SJSA1 (cell line): Measurements from ENCODE around the gene ROGDI. TPM values are rescaled to one million over a fixed set of nuclear protein-coding genes. Genes with fewer than 3 reads are reported as not detected.
A peak's percentile ranks its signal among the peaks of the same experiment; 100 is the strongest.

Experiments
- DNase-seq, 2 experiments: peaks; one replicate each; pipeline ENCODE4 v3.0.0-alpha.2; 2015 to 2020; ENCODE audit warnings: low spot score in 2 of 2, low read depth in 1 of 2
- H3K27ac ChIP-seq: fragments of 250-450 bp; sonication (Bioruptor Pico); 2 replicates; pipeline ENCODE4 v1.5.1; 2020; ENCODE audit warnings: mild to moderate bottlenecking, moderate library complexity
- H3K27me3 ChIP-seq: fragments of 250-450 bp; sonication (Bioruptor Pico); replicated peaks from 2 replicates; pipeline ENCODE4 v1.5.1; 2020; ENCODE audit warnings: mild to moderate bottlenecking, moderate library complexity
- H3K36me3 ChIP-seq: fragments of 250-450 bp; sonication (Bioruptor Pico); 2 replicates; pipeline ENCODE4 v1.5.1; 2020; ENCODE audit warnings: mild to moderate bottlenecking
- H3K4me1 ChIP-seq: fragments of 250-450 bp; sonication (Bioruptor Pico); replicated peaks from 2 replicates; pipeline ENCODE4 v1.6.1; 2021; ENCODE audit warnings: mild to moderate bottlenecking
- H3K4me3 ChIP-seq: fragments of 250-450 bp; sonication (Bioruptor Pico); 2 replicates; pipeline ENCODE4 v1.5.1; 2020; ENCODE audit warnings: mild to moderate bottlenecking
- H3K9me3 ChIP-seq: fragments of 250-450 bp; sonication (Bioruptor Pico); replicated peaks from 2 replicates; pipeline ENCODE4 v1.5.1; 2020; ENCODE audit warnings: mild to moderate bottlenecking
- total RNA-seq: library from RNA; depleted of rRNA; stranded (reverse); fragments of >200 nt; shearing (Covaris generic); gene quantifications from 2 replicates; pipeline ENCODE4 v1.2.3, GENCODE V29; 2014

ROGDI gene
- total RNA-seq, 1 experiment from 2014 or later, result 15.1 TPM

DNA sequence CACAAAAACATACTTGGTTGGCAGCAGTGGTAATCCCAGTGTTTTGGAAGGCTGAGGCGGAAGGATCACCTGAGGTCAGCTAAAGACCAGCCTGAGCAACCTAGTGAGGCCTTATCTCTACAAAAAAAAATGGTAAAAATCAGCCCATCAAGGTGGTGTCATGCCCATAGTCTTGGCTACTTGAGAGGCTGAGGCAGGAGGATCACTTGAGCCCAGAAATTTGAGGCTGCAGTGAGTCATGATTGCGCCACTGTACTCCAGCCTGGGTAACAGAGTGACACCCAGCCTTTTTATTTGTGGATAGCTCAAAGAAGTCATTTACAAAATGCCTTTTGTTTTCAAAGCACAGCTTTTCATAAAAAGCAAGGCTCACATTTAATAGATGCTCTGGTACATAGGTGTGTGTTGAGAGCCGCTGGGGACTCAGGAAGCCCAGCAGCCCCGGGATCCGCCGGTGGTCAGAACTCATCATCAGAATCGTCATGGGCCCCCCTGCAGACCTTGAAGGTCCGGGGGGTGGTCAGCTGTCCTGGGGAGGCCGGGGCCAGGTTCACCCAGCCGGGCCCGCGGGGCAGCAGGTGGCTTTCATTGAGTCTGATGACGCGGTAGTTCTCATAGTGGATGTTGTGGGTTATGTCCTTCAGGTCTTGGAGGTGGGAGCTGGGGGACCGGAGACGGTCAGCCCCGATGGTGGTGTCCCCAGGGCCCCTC, 24.9 kb downstream of the ROGDI start:
- DNase-seq, result no peak
- H3K4me1 ChIP-seq, result no peaks in the 10 kb centered on the region
- H3K4me3 ChIP-seq, result no peak overlapping the region

DNA sequence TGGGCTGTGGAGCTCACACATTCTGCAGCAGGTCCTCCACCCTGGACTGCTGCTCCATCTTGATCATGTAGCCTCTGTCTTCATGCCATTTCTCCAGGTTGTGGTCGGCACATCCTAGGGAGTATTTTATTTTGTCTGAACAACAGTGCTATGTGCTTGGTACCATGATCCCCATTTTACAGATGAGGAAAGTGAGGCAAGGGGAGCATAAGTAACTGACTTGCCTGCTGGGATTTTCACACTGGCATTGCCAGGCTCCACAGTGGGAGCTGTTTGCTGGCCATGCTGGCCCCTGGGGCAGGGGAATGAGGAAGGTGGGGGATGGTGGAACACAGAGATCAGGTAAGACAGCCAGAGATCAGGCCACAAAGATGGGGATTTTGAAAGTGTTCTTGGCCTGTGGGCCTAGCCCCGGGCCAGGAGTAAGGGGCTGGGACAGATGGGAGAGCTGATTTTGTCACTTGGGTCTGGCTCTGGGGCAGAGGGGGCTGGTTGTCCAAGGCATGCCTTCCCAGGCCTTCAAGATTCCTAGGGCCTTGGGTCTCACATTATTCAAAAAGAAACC, 26.2 kb downstream of the ROGDI start:
- no peaks in the 10 kb centered on the region; the same call in 1 of the 2 replicates for H3K27me3 ChIP-seq
- no peak for DNase-seq

More for the DNA sequence above, 24.9 kb downstream of the ROGDI start:
- Histone ChIP-seq H3K9me3 (no peaks in the 10 kb centered on the region), H3K27ac (no peak overlapping the region), H3K36me3 (no peaks in the 10 kb centered on the region), H3K27me3 (no peaks in the 10 kb centered on the region; the same call in 1 of the 2 replicates)

DNA sequence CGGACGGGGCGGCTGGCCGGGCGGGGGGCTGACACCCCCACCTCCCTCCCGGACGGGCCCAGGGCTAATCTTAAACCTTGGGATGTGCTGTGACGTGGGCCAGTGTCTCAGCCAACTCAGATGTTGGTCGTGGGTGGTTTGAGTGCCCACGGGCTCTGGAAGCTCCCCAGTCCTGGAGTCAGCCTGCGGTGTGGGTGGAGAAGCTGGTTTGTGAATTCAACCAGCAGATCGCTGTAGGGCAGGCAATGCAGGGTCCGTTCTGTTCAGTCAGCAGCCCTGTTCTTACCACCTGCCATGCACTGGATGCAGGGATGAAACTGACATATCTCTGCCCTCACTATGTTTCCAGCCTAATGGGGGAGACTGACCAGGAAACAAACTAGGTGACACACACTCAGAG, 27.4 kb downstream of the ROGDI start:
- Histone ChIP-seq H3K27ac (no peak overlapping the region), H3K36me3 (no peaks in the 10 kb centered on the region), H3K4me3 (no peak overlapping the region), H3K27me3 (no peaks in the 10 kb centered on the region), H3K9me3 (no peaks in the 10 kb centered on the region), H3K4me1 (no peaks in the 10 kb centered on the region)
- DNase-seq, result no peak

More for the DNA sequence above, 26.2 kb downstream of the ROGDI start:
- Histone ChIP-seq H3K36me3 (no peaks in the 10 kb centered on the region), H3K4me1 (no peaks in the 10 kb centered on the region), H3K4me3 (no peak overlapping the region), H3K27ac (no peak overlapping the region), H3K9me3 (no peaks in the 10 kb centered on the region)

DNA sequence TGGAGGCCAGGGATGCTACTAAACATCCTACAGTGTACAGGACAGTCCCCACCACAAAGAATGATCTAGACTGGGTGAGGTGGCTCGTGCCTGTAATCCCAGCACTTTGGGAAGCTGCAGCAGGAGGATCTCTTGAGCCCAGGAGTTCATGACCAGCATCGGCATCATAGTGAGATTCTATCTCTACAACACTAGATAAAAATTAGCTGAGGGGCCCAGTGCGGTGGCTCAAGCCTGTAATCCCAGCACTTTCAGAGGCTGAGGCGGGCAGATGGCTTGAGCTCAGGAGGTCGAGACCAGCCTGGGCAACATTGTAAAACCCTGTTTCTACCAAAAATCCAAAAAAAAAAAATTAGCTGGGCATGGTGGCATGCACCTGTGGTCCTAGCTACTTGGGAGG, 30.1 kb downstream of the ROGDI start:
- Histone ChIP-seq H3K36me3 (no peaks in the 10 kb centered on the region), H3K27me3 (no peaks in the 10 kb centered on the region), H3K9me3 (no peaks in the 10 kb centered on the region), H3K4me3 (no peak overlapping the region), H3K27ac (no peak overlapping the region), H3K4me1 (peaks cover 11% of the 10 kb centered on the region)
- no peak for DNase-seq

DNA sequence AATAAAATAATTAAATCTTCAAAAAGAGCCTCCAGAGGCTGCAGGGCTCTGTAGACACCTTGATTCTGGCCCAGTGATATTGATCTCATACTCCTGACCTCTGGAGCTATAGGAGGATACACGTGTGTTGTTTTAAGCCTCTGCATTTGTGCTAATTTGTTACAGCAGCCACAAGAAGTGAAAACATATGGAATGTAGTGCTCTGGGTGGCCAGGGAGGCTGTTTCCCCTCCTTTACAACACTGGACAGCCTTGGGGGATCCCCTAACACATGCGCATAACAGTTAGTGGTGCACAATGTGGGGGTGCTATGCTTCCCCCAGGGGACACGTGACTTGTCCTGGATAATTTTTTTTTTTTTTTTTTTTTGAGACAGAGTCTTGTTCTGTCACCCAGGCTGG, 30.8 kb downstream of the ROGDI start:
- Histone ChIP-seq H3K4me1 (peaks cover 11% of the 10 kb centered on the region), H3K27ac (no peak overlapping the region), H3K36me3 (peaks cover 3% of the 10 kb centered on the region), H3K4me3 (no peak overlapping the region), H3K9me3 (0 out of 2 replicates have a peak, but pooled peaks cover 3% of the 10 kb centered on the region), H3K27me3 (no peaks in the 10 kb centered on the region)
- no peak for DNase-seq

DNA sequence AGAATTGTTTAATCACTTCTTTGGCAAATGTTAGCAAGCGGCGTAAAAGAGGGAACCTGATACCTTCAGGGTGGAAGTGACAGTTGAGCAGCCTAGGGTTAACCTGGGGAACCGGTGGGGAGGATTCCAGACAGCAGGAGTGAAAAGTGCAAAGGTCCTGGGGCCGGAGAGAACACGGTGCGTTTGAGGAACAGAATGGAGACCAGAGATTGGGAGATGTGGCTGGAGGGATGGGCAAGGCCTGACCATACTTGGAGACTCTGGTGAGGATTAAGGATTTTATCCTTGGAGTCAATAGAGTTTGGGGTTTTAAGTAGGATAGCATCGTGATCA, 33.2 kb downstream of the ROGDI start:
- no peak for DNase-seq
- H3K27me3 ChIP-seq, result no peaks in the 10 kb centered on the region
- peaks cover 21% of the 10 kb centered on the region for H3K36me3 ChIP-seq
- H3K9me3 ChIP-seq, result 0 out of 2 replicates have a peak, but pooled peaks cover 4% of the 10 kb centered on the region
- H3K4me1 ChIP-seq, result peaks cover 19% of the 10 kb centered on the region
- no peak overlapping the region for H3K27ac ChIP-seq
- no peak overlapping the region for H3K4me3 ChIP-seq

DNA sequence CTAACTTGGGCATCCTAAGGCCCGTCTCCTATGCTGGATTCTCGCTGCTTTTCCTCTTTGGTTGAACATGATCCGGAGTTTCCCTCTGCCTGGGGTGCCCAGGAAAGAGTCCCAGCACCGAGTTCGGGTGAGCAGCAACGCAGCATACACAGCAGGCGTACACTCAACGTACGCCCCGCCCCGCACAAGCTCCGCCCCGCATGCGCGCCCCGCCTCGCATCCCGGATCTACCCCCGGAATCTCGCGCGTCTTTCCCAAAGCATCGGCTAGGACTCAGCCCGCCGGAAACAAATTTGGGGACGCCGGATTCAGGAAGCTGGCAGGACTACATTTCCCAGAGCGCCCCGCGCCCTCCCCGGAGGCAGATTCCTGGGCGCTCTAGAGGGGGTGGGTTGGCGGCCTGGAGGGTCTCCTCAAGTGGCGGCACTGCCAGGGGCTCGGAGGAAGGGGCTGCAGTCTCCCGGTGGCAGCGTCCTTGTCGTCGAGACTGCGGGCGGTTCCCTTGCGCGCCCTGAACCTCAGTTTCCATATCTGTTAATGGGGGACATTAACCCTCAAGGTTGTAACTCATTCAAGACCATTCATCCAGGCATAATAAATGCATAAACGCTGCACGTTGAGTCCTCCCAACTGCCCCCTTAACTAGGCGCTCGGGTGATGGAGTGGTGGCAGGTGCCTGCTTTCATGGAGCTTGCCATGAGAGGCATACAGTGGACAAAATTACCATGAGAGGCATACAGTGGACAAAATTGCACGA, 33.7 kb downstream of the ROGDI start:
- H3K4me3 ChIP-seq, result peak overlapping the region; percentile 38
- DNase-seq, result peak; percentile 79 to 97
- H3K27me3 ChIP-seq, result no peaks in the 10 kb centered on the region
- peak overlapping the region; percentile 26; the same call in 1 of the 2 replicates for H3K27ac ChIP-seq
- 0 out of 2 replicates have a peak, but pooled peaks cover 4% of the 10 kb centered on the region for H3K9me3 ChIP-seq
- H3K36me3 ChIP-seq, result peaks cover 27% of the 10 kb centered on the region
- H3K4me1 ChIP-seq, result peaks cover 19% of the 10 kb centered on the region

DNA sequence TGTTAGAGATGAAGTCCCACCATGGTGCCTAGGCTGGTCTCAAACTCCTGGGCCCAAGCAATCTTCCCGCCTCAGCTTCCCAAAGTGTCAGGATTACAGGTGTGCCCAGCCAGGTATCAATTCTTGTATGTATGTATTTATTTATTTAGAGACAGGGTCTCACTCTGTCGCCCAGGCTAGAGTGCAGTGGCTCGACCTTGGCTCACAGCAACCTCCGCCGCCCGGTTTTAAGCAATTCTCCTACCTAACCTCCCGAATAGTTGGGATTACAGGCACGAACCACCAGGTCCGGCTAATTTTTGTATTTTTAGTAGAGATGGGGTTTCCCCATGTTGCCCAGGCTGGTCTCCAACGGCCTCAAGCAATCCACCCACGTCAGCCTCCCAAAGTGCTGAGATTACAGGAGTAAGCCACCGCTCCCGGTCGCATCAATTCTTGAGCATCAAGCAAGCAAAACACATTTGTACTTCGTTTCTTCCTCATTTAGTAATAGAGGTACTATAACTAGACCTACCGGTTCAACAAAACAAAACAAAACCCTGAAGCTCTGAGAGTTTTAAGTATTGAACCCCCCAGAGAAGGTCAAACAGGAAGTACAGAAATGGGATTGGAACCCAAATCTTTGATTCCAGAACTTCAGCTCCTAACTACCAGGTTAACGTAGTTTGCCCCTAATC, 34.4 kb downstream of the ROGDI start:
- Histone ChIP-seq H3K36me3 (peaks cover 34% of the 10 kb centered on the region), H3K4me3 (peak overlapping the region; percentile 38), H3K27ac (peak overlapping the region; percentile 26; the same call in 1 of the 2 replicates), H3K4me1 (peaks cover 19% of the 10 kb centered on the region), H3K27me3 (no peaks in the 10 kb centered on the region), H3K9me3 (0 out of 2 replicates have a peak, but pooled peaks cover 4% of the 10 kb centered on the region)
- DNase-seq, result no peak

DNA sequence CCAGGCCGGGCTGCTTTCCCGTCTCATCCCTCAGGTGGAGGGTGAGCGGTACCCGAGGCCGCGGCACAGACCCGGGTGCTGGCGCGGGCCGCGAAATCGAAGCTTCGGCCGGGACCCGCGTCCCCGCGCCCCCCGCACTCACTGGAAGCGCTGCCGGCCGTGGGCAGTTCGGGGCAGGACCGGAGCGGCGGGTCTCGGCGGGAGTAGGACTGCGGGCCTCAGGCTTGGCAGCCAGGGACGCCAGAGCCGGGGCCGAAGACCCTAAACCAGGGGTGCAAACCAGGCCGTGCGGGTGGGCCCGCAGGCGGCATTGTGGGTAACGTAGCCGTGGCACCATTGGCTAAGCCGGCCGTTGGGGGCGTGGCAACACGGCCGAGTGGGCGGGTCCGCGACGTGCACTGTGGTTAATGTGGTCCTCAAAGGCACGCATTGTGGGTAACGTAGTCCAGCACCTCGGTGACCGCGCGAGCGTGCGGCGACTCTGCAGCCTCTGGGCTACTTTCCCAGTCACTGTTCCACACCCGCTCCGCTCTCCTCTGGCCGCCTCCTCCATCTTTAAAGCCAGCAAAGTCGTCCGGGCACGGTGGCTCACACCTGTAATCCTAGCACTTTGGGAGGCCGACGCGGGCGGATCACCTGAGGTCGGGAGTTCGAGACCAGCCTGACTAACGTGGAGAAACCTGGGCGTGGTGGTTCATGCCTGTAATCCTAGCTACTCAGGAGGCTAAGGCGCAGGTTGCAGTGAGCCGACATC, 35.4 kb downstream of the ROGDI start, which contains the start of gene ZNF500:
TSS of gene ZNF500 (minus strand) at position 288 of the 754 bp plus-strand sequence. CDS start 1,184 bp downstream, outside the sequence.
- Histone ChIP-seq H3K9me3 (0 out of 2 replicates have a peak, but pooled peaks cover 4% of the 10 kb centered on the region), H3K36me3 (peaks cover 43% of the 10 kb centered on the region)
- DNase-seq, result peak; percentile 86 to 98

DNA sequence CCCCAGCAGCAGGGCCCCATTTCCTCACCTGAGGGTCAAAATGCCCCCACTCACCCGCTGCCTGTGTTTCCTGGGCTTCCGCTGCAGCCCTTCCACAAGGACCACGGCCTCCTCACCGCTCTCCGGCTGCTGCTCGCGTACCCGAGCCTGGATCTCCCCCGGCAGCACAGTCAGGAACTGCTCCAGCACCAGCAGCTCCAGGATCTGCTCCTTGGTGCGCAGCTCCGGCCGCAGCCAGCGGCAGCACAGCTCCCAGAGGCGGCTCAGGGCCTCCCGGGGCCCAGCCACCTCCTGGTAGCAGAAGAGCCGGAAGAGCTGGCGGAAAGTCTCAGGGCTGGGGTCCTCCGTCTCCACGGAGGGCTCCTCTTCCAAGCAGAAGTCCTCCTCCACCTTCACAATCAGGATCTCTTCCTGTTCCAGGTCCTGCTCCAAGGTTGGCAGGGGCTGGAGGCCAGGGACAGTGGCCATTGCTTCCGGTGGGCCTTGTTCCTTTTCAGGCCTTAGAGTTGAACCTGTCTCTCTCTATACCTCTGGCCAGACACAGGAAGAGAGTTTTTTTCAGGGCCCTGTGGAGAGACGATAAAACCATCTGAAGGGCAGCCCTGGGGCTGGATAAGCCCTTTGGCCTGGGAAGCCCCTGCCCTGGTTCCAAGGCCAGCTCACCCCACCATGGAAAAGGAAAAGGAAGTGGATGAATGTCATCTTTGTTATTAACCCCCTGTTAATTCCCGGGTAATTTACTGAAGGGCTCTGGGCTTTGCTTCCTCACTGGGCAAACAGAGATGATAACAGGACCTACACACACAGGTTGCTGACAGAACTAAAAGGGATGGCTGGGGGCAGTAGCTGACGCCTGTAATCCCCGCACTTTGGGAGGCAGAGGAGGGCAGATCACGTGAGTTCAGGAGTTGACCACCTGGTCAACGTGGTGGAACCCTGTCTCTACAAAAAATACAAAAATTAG, 36.6 kb downstream of the ROGDI start:
- DNase-seq, result no peak
- Histone ChIP-seq H3K4me3 (peak overlapping the region; percentile 96), H3K4me1 (peaks cover 19% of the 10 kb centered on the region), H3K36me3 (peaks cover 51% of the 10 kb centered on the region), H3K27ac (peak overlapping the region; percentile 75), H3K9me3 (0 out of 2 replicates have a peak, but pooled peaks cover 4% of the 10 kb centered on the region), H3K27me3 (no peaks in the 10 kb centered on the region)

More for the DNA sequence above, 35.4 kb downstream of the ROGDI start, which contains the start of gene ZNF500:
- peaks cover 19% of the 10 kb centered on the region for H3K4me1 ChIP-seq
- no peaks in the 10 kb centered on the region for H3K27me3 ChIP-seq
- peak within 1 kb of the TSS; percentile 75 for H3K27ac ChIP-seq
- H3K4me3 ChIP-seq, result peak within 1 kb of the TSS; percentile 96

DNA sequence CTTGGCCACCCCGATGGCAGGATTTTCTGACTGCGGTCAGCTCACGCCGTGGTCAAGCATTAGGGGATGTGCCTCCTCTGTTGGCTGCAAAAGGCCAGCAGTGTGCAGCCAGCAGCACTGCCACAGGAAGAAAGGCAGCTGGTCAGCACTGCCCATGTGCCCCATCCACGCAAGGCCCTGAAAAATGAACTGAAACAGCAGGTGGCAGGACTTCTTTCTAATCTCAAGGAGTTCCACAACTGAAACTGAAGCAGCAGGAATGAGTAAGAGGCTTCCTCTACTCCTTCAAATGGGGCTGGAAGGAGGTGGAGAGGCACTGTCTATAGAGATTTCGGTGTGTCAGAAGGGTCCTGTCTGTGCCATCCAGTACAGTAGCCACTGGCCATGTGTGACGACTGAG, 38.6 kb downstream of the ROGDI start:
- H3K36me3 ChIP-seq, result peaks cover 68% of the 10 kb centered on the region
- H3K4me1 ChIP-seq, result peaks cover 17% of the 10 kb centered on the region
- H3K9me3 ChIP-seq, result 0 out of 2 replicates have a peak, but pooled peaks cover 4% of the 10 kb centered on the region
- no peak for DNase-seq
- no peaks in the 10 kb centered on the region for H3K27me3 ChIP-seq
- H3K27ac ChIP-seq, result no peak overlapping the region
- no peak overlapping the region for H3K4me3 ChIP-seq

DNA sequence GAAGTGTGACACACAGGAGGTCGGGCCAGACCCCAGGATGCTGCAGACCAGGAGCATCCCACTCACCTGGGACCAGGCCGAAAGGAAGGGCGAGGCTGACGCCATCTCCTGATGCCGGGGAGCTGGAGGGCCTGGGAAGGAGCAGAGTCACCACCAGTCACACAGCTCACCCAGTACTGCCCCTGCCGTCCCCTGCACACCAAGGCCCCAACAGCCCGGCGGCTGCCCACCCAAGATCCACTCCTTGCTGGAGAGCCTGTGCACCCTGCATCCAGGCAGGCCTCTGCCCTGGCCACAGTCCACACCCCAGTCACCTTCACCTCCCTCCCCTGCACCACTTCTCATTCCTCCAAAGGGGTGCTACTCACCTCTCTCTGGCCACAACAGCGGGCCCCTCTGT, 40.2 kb downstream of the ROGDI start:
- H3K9me3 ChIP-seq, result 0 out of 2 replicates have a peak, but pooled peaks cover 4% of the 10 kb centered on the region
- no peak overlapping the region for H3K4me3 ChIP-seq
- peaks cover 8% of the 10 kb centered on the region for H3K4me1 ChIP-seq
- no peak overlapping the region for H3K27ac ChIP-seq
- H3K36me3 ChIP-seq, result peaks cover 82% of the 10 kb centered on the region
- no peaks in the 10 kb centered on the region for H3K27me3 ChIP-seq
- DNase-seq, result no peak
